OCI-LY7 (cell line): ENCODE data around the gene SPTLC1. TPM values are rescaled to one million over a fixed set of nuclear protein-coding genes. Genes with fewer than 3 reads are reported as not detected.

ENCODE experiments used
- BruUV-seq: library from RNA; stranded (reverse); fragments of 400-500 nt; replicated peaks from 2 replicates; lab custom pipeline; 2021; lab: Mats Ljungman, UMichigan
- CTCF ChIA-PET: fragments of 300-600 bp; sonication (Branson Sonifier 250); formaldehyde crosslinking; loops from one replicate; lab custom pipeline; 2022; ENCODE audit warnings: antibody characterized with exemption; ENCODE audit not compliant: unreplicated experiment; lab: Charles Lee
- POLR2A ChIA-PET: fragments of 300-600 bp; sonication (Branson Sonifier 250); formaldehyde crosslinking; loops from one replicate; lab custom pipeline; 2022; ENCODE audit warnings: antibody characterized with exemption; lab: Charles Lee
- DNase-seq: peaks from one replicate; pipeline ENCODE4 v3.0.0-alpha.2; 2015; ENCODE audit warnings: low spot score
- H2AFZ ChIP-seq: fragments of 200-600 bp; sonication (generic), shearing (Covaris generic); 2 replicates; pipeline ENCODE4 v1.6.1; 2014; ENCODE audit warnings: mild to moderate bottlenecking, antibody characterized with exemption, low read length, moderate library complexity
- H3K27ac ChIP-seq: fragments of 200-600 bp; sonication (generic); 2 replicates; pipeline ENCODE4 v1.5.1; 2014; ENCODE audit warnings: mixed run types, low read depth, mild to moderate bottlenecking, moderate library complexity, low read length, inconsistent platforms; ENCODE audit not compliant: poor library complexity, severe bottlenecking
- H3K36me3 ChIP-seq: fragments of 200-600 bp; sonication (generic); 2 replicates; pipeline ENCODE4 v1.6.1; 2014; ENCODE audit warnings: mild to moderate bottlenecking, antibody characterized with exemption, low read length, moderate library complexity, mixed read lengths; ENCODE audit not compliant: insufficient read depth
- H3K4me1 ChIP-seq: fragments of 200-600 bp; sonication (generic); 2 replicates; pipeline ENCODE4 v1.5.1; 2014; ENCODE audit warnings: mild to moderate bottlenecking, low read length; ENCODE audit not compliant: insufficient read depth, poor library complexity, severe bottlenecking
- H3K4me2 ChIP-seq: fragments of 200-600 bp; sonication (generic); 2 replicates; pipeline ENCODE4 v1.6.1; 2014; ENCODE audit warnings: mild to moderate bottlenecking, low read length
- H3K4me3 ChIP-seq: fragments of 200-600 bp; sonication (generic); 2 replicates; pipeline ENCODE4 v1.5.1; 2014; ENCODE audit warnings: mild to moderate bottlenecking, low read depth, low read length; ENCODE audit not compliant: poor library complexity, severe bottlenecking
- H3K79me2 ChIP-seq: fragments of 200-600 bp; sonication (generic); 2 replicates; pipeline ENCODE4 v1.6.1; 2016; ENCODE audit warnings: low read depth, mild to moderate bottlenecking, low read length, moderate library complexity, mixed read lengths; ENCODE audit not compliant: insufficient read depth
- H3K9me2 ChIP-seq: fragments of 200-600 bp; sonication (generic); 2 replicates; pipeline ENCODE4 v1.6.1; 2016; ENCODE audit warnings: mild to moderate bottlenecking, low read length, mixed read lengths; ENCODE audit not compliant: insufficient read depth
- H3K9me3 ChIP-seq: fragments of 200-600 bp; sonication (generic); 2 replicates; pipeline ENCODE4 v1.6.1; 2014; ENCODE audit warnings: mild to moderate bottlenecking, mixed run types, low read length, mixed read lengths
- H4K20me1 ChIP-seq: fragments of 200-600 bp; sonication (generic); 2 replicates; pipeline ENCODE4 v1.6.1; 2014; ENCODE audit warnings: mild to moderate bottlenecking, antibody characterized with exemption, low read length, moderate library complexity, mixed read lengths; ENCODE audit not compliant: insufficient read depth
- EZH2phosphoT487 ChIP-seq: fragments of 200-600 bp; sonication (generic); IDR thresholded peaks from 2 replicates; pipeline ENCODE4 v1.6.1; 2018; ENCODE audit warnings: low read depth, borderline replicate concordance, mild to moderate bottlenecking, mixed run types, antibody characterized with exemption, low read length, moderate library complexity, mixed read lengths
- intact Hi-C: fragments of 100-400 bp; cut with micrococcal nuclease; formaldehyde crosslinking; loops from one replicate; pipeline ENCODE4 v1.10.0; 2022; ENCODE audit not compliant: unreplicated experiment
- total RNA-seq, 2 experiments: library from RNA; depleted of rRNA in 1 of 2; stranded (reverse); fragments of >200 nt in 1 of 2; shearing (Covaris generic) in 1 of 2; gene quantifications; 2 replicates each; pipeline ENCODE4 v1.2.3, GENCODE V29; 2014 to 2022
- TF ChIP-seq, protein P1 (sequence below): fragments of 200-600 bp; sonication (generic); conservative IDR thresholded peaks from 2 replicates; pipeline ENCODE4 v1.5.1; 2014; ENCODE audit warnings: mild to moderate bottlenecking, antibody characterized with exemption, low read length, moderate library complexity, mixed read lengths

The SPTLC1 gene
- total RNA-seq, 2 experiments from 2014 or later, result 42.2 to 48.7 TPM

GRCh38 chr9:92055624-92056023 lies 59.6 kb downstream of the SPTLC1 start:
- no peaks in the 10 kb centered on the region for H3K9me2 ChIP-seq
- H3K79me2 ChIP-seq, result no peaks in the 10 kb centered on the region
- H2AFZ ChIP-seq, result no peak overlapping the region
- TF ChIP-seq, protein P1, sequence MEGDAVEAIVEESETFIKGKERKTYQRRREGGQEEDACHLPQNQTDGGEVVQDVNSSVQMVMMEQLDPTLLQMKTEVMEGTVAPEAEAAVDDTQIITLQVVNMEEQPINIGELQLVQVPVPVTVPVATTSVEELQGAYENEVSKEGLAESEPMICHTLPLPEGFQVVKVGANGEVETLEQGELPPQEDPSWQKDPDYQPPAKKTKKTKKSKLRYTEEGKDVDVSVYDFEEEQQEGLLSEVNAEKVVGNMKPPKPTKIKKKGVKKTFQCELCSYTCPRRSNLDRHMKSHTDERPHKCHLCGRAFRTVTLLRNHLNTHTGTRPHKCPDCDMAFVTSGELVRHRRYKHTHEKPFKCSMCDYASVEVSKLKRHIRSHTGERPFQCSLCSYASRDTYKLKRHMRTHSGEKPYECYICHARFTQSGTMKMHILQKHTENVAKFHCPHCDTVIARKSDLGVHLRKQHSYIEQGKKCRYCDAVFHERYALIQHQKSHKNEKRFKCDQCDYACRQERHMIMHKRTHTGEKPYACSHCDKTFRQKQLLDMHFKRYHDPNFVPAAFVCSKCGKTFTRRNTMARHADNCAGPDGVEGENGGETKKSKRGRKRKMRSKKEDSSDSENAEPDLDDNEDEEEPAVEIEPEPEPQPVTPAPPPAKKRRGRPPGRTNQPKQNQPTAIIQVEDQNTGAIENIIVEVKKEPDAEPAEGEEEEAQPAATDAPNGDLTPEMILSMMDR, result no peak
- TF ChIP-seq EZH2phosphoT487, result no peak
- BruUV-seq, result no TSS peak
- no peak overlapping the region for H3K4me2 ChIP-seq
- no peak overlapping the region for H3K4me3 ChIP-seq
- H3K4me1 ChIP-seq, result no peaks in the 10 kb centered on the region
- H3K27ac ChIP-seq, result no peak overlapping the region
- no peak for DNase-seq
- CTCF ChIA-PET, result no interaction called here
- POLR2A ChIA-PET, result no interaction called here
- intact Hi-C loops, result no loop called here
- H3K9me3 ChIP-seq, result 0 out of 2 replicates have a peak, but pooled peaks cover 7% of the 10 kb centered on the region
- H3K36me3 ChIP-seq, result peaks cover 84% of the 10 kb centered on the region
- H4K20me1 ChIP-seq, result no peaks in the 10 kb centered on the region

DNA sequence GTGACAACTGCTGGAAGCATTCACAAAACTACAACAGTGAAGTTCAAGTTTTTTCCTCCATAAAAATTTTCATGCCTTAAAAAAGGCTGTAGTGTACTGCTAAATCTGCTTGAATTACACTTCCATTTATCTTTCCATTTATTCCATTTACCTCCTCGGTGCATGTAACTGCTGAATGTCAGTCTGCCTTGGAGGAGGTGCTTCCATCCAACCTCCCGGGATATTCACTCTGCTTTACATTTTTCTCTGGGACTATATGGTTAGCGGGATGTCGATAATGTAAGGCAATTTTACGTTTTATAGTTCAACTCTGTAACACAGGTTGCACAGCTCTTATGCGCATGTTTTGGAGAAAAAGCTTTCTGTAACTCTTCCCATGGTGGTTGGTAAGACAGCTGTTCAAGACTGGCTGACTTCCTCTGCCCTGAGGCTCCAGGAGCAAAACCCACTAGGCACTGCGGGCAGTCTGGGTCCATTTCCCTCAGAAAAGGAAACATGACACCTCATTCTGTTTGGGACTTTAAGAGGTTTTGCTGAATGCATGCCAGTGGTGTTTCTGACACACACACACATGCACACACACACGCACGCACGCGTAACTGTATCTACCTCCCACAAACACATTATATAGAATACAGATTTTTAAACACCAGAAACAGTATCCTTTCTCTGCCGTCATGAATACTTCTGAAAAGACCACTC lies 66.1 kb downstream of the SPTLC1 start:
- Histone ChIP-seq H3K9me3 (0 out of 2 replicates have a peak, but pooled peaks cover 7% of the 10 kb centered on the region), H3K4me3 (no peak overlapping the region), H3K9me2 (no peaks in the 10 kb centered on the region), H2AFZ (no peak overlapping the region), H3K79me2 (no peaks in the 10 kb centered on the region), H3K4me1 (no peaks in the 10 kb centered on the region), H3K4me2 (no peak overlapping the region), H4K20me1 (no peaks in the 10 kb centered on the region), H3K36me3 (peaks cover 93% of the 10 kb centered on the region), H3K27ac (no peak overlapping the region)
- ChIA-PET POLR2A (no interaction called here), CTCF (no interaction called here)
- intact Hi-C loops, result no loop called here
- BruUV-seq, result no TSS peak
- no peak for TF ChIP-seq EZH2phosphoT487
- TF ChIP-seq, protein P1, result no peak
- DNase-seq, result no peak

DNA sequence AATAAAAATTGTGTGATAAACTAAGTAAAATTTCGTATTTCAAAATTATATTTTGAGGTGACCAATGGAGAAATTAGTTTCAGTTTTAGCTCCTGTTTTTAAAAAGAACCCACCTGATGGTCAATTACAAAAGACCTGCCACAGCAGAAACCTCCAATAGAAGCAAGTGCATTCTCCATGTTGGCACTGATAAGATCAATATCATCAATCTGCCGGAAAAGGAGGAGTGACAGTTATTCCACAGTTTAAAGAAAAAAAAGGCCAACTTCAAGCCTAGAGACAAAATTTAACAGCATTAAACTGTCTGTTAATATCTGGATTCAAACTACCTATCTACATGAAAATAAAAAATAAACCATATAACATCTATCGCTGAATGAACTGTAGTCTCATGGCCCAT lies 67.7 kb downstream of the SPTLC1 start:
- intact Hi-C loops, result no loop called here
- ChIA-PET CTCF (no interaction called here), POLR2A (interaction anchor here (0.6 kb wide), 1 partner anchor 31 kb away, joined by 4 read pairs; no protein-coding TSS in a partner anchor)
- Histone ChIP-seq H4K20me1 (no peaks in the 10 kb centered on the region), H3K9me3 (peaks cover 12% of the 10 kb centered on the region; the same call in 1 of the 2 replicates), H3K79me2 (no peaks in the 10 kb centered on the region), H3K27ac (no peak overlapping the region), H3K4me3 (no peak overlapping the region), H3K9me2 (no peaks in the 10 kb centered on the region), H3K4me2 (no peak overlapping the region), H2AFZ (no peak overlapping the region), H3K4me1 (no peaks in the 10 kb centered on the region), H3K36me3 (peaks cover 93% of the 10 kb centered on the region)
- TF ChIP-seq EZH2phosphoT487, result no peak
- TF ChIP-seq, protein P1, result no peak
- DNase-seq, result no peak
- BruUV-seq, result no TSS peak
